Lung (tissue), 10 donors: Measurements from ENCODE around the gene NPY4R2. TPM values are rescaled to one million over a fixed set of nuclear protein-coding genes. Genes with fewer than 3 reads are reported as not detected.
A peak's percentile ranks its signal among the peaks of the same experiment; 100 is the strongest.
"Not testable (repeated sequence)": the region's sequence is repeated elsewhere in the genome, so short reads cannot be mapped to it uniquely, and the experiment has no call there.

Experiments used
- ATAC-seq: fragments of 200-7000 bp; cut with Tn5 transposase; one replicate; pipeline ENCODE4 v1.9.1; 2020; ENCODE audit warnings: moderate number of reproducible peaks; ENCODE audit not compliant: insufficient read depth, low FRiP score
- DNase-seq, 3 donors: peaks; one replicate each; pipeline ENCODE4 v3.0.0-alpha.2; 2013 to 2017
- H3K27ac ChIP-seq, 2 donors: one replicate each; pipeline ENCODE4 v1.5.1; 2013; ENCODE audit warnings: mild to moderate bottlenecking in 2 of 2, moderate library complexity in 2 of 2, control low read depth in 1 of 2, inconsistent platforms in 1 of 2, low read depth in 1 of 2, low read length in 1 of 2
- H3K27me3 ChIP-seq, 3 donors: one replicate each; pipeline ENCODE4 v1.5.1; 2013; ENCODE audit warnings: low read length in 2 of 3; ENCODE audit not compliant: control insufficient read depth in 3 of 3, insufficient read depth in 3 of 3
- H3K36me3 ChIP-seq, 4 donors: one replicate each; pipeline ENCODE4 v1.5.1; 2013; ENCODE audit warnings: low read length in 4 of 4, mild to moderate bottlenecking in 1 of 4, moderate library complexity in 1 of 4; ENCODE audit not compliant: control insufficient read depth in 4 of 4, insufficient read depth in 4 of 4
- H3K4me1 ChIP-seq, 5 donors: one replicate each; pipeline ENCODE4 v1.5.1; 2013; ENCODE audit warnings: low read length in 5 of 5, mild to moderate bottlenecking in 2 of 5, moderate library complexity in 1 of 5; ENCODE audit not compliant: control insufficient read depth in 5 of 5, insufficient read depth in 5 of 5
- H3K4me3 ChIP-seq: one replicate; pipeline ENCODE4 v1.5.1; 2013; ENCODE audit warnings: mild to moderate bottlenecking, control low read depth, moderate library complexity
- H3K9ac ChIP-seq, 2 donors: one replicate each; pipeline ENCODE4 v1.5.1; 2013; ENCODE audit warnings: low read length in 2 of 2, control low read depth in 1 of 2; ENCODE audit not compliant: insufficient read depth in 1 of 2
- H3K9me3 ChIP-seq, 4 donors: one replicate each; pipeline ENCODE4 v1.5.1; 2013; ENCODE audit warnings: low read length in 3 of 4, mild to moderate bottlenecking in 1 of 4, moderate library complexity in 1 of 4; ENCODE audit not compliant: control insufficient read depth in 4 of 4, insufficient read depth in 3 of 4
- WGBS, 2 donors: extraction: QIAGEN DNeasy Blood & Tissue Kit; methylation state at CpG; one replicate each; pipeline ENCODE4 v1.1.7; 2013; 5-methylcytosine and 5-hydroxymethylcytosine counted together
- polyA plus RNA-seq, 2 donors: library from polyadenylated mRNA; stranded (reverse); fragments of 200-250 nt; gene quantifications; one replicate each; pipeline ENCODE4 v1.2.1, GENCODE V29; 2013
- total RNA-seq, 2 donors: library from RNA; depleted of rRNA in 1 of 2; stranded (reverse); fragments of >200 nt in 1 of 2; gene quantifications; one replicate each; pipeline ENCODE4 v1.2.1, GENCODE V29; 2014 to 2021
- donor health status: Bipolar disorder and iron deficiency.
- donor health status: healthy.
- donor health status: DM: yes; HTN: yes; CAD: no.

The NPY4R2 gene
- total and polyA plus RNA-seq, 4 donors: 0.07 to 36.8 (median 1.7) TPM

DNA sequence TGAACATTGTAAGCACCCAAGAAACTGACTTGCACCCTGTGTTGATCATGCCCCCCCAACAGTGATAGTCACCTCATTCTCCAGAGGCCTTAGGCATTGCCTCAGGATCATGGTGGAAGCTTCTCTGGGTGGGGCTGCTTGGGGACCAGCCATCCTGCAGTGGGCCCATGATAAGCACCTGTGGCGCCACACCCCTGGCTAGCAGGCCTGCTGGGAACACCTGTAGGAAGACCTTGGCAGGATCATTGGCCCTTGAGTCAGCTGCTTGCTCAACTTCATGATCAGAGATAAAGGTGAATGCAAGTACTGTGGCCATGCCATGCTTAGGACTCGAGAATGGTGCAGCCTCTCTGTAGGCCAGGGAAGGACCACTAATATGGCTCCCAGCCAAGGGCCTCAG, 42.2 kb downstream of the NPY4R2 start:
- not testable (repeated sequence) for H3K9ac ChIP-seq, H3K27ac ChIP-seq, H3K36me3 ChIP-seq, H3K27me3 ChIP-seq, ATAC-seq, H3K4me1 ChIP-seq, DNase-seq, H3K9me3 ChIP-seq, H3K4me3 ChIP-seq
- WGBS, 2 donors: no CpG with 5 or more reads among the region's 2 CpGs

DNA sequence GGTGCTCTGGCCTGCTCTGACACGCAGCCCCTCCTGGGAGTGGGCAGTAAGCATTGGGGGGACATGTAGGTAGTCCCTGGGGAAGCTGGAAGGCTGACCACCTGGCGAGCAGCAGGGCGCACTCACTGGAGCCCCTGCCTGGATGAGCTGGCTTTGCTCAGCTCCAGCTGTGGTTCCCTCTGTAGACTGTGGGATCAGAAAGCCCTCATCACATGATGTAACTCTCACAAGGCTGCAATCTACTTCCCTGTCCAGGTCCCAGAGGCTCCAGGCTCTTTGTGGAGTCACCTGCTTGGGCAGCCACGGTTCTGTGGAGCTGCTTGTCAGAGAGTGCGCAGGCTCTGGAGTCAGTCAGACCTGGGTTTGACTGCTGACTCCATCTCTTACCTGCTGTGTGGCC, 44.3 kb downstream of the NPY4R2 start:
- not testable (repeated sequence) for H3K36me3 ChIP-seq, ATAC-seq, H3K9ac ChIP-seq, H3K27ac ChIP-seq, H3K27me3 ChIP-seq, H3K4me3 ChIP-seq, DNase-seq, H3K9me3 ChIP-seq, H3K4me1 ChIP-seq
- WGBS, 2 donors: no CpG with 5 or more reads among the region's 5 CpGs

DNA sequence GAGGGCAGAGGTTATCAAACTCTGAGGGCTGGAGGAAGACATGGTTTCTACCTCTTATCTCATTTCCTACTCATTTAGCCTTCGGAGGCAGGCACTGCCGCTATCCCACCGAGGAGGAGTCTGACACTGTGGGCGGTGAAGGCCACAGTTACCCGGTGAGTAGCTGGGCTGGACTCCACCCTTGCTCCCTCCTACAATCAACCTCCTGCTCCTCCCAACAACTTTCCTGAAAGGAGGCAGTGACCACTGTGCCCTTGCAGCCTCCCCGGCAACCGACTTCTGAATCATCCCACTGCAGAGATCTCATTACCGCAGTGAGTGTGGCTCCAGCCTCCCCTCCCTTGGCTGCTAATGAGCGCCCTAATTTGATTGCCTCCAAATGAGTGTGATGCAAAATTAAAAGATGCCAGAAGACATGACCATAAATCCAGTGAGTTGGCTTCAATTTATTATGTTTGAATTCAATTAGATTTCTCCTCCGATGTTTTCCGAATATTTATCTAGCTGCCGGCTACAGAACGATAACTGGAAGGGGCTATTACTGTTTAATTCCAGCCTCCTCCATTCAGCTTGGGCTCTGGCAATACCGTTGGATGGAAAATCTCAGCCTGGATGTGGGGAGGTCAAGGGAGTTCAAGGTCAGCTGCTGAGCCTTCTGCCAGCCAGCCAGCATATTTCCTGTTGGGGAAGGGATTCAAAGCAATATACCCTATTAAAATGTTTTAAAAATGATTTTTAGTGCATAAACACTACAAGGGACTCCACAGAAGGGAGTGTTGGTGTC, 46.0 kb downstream of the NPY4R2 start:
- H3K27me3 ChIP-seq, DNase-seq, H3K4me3 ChIP-seq, H3K27ac ChIP-seq, H3K36me3 ChIP-seq, H3K9ac ChIP-seq, H3K9me3 ChIP-seq, H3K4me1 ChIP-seq: not testable (repeated sequence)
- peak; percentile 47 for ATAC-seq
- 42 to 66% methylated on average over 5 of the region's 14 CpGs for WGBS, 2 donors

DNA sequence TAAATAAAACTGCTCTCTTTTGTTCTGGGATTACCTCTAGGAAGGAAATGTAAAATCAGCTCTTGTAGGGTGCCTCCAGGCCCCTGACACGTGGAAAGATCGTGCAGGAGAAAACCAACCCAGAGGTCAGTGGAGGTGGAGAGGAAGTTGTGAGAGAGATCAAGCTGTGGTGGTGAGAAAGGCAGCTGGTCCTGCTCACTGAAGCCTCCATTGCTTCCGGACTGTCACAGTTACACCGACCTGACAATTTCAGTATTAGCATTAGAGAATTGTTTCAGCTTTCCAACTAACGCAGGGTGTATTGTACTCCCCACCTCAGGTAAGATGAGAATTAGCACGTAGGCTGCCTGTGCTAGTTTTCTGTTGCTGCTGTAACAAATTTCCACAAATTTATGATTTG, 50.5 kb downstream of the NPY4R2 start:
- H3K4me1 ChIP-seq, H3K36me3 ChIP-seq, ATAC-seq, H3K27ac ChIP-seq, H3K4me3 ChIP-seq, H3K9ac ChIP-seq, H3K9me3 ChIP-seq, H3K27me3 ChIP-seq: not testable (repeated sequence)
- 80 to 93% methylated on average over 4 to 5 of the region's 6 CpGs for WGBS, 2 donors
- peak in 1 of 3 donors; percentile 2 for DNase-seq

DNA sequence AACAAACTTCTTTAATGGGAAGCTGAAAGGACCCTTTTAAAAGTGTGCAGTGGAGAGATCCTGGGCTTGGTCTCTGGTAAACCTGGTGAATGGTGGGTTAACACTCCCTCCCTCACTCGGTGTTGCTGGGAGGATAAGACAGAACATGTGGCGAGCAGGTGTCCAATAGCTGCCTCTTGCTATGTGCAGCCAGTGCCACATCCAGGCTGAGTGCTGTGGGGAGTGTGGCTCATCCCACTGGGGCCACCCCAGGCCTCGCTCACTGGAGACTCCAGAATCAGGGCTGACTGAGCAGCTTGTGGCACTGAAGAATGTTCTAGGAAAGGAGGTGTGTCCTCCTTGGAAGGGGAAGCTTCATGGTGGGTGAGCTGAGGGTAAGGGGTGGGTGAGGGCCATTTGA, 51.6 kb downstream of the NPY4R2 start:
- 91% methylated on average over 3 of the region's 3 CpGs for WGBS, 2 donors
- H3K4me1 ChIP-seq, H3K9ac ChIP-seq, H3K4me3 ChIP-seq, H3K27ac ChIP-seq, ATAC-seq, DNase-seq, H3K9me3 ChIP-seq, H3K36me3 ChIP-seq, H3K27me3 ChIP-seq: not testable (repeated sequence)

DNA sequence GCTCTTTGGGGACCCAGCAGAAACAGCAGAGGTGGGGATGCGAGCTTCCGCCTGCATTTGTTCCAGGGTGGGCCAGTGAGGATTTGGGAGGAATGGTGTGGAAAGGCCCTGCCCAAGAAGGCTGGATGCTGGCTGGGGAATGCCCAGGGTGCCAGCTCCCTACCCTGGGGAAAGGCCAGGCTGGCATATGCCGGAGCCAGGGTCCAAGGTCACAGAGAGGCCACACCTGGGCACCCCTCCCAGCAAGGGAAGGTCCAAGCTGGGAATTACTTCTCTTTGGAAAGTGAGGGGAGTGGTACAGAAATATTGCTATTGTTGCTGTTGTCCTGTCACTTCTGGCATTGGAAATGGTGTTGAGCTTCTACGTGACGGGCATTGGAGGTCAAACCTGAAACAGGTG, 53.1 kb downstream of the NPY4R2 start:
- no CpG with 5 or more reads among the region's 5 CpGs for WGBS, 2 donors
- H3K4me1 ChIP-seq, H3K9me3 ChIP-seq, DNase-seq, H3K27me3 ChIP-seq, H3K36me3 ChIP-seq, ATAC-seq, H3K27ac ChIP-seq, H3K4me3 ChIP-seq, H3K9ac ChIP-seq: not testable (repeated sequence)

DNA sequence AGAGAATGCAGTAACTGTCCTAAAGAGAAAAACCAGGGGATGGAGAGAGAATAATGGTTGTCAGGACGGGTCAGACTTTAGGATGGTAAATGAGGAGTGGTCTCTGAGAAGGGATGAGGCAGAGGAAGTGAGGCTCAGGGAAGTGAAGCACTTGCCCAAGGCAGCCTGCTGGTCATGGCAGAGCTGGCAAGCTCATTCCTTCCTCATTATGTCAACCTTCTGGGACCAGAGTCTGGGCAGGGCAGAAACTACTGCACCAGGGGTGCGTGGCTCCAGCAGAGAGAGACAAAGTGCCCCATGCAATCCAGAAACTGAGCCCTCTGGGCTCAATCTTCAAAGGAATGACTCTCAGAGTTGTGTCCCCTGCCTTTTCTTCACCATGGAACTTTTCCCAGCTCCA, 53.6 kb downstream of the NPY4R2 start:
- ATAC-seq: not testable (repeated sequence)

More for the DNA sequence above, 53.6 kb downstream of the NPY4R2 start:
- WGBS, 2 donors: 86% methylated on average over 1 of the region's 2 CpGs; no CpG with 5 or more reads in 1 of the 2 donors
- H3K27me3 ChIP-seq, DNase-seq, H3K27ac ChIP-seq, H3K9me3 ChIP-seq, H3K9ac ChIP-seq, H3K36me3 ChIP-seq, H3K4me1 ChIP-seq, H3K4me3 ChIP-seq: not testable (repeated sequence)
